HepG2 (cell line): ENCODE measurements around the gene CAMTA1. TPM values are rescaled to one million over a fixed set of nuclear protein-coding genes. Genes with fewer than 3 reads are reported as not detected.

ENCODE experiments used
- AGO1 ChIP-seq: fragments of 200-400 bp; formaldehyde crosslinking; IDR thresholded peaks from 2 replicates; pipeline ENCODE4 v1.6.1; 2017; ENCODE audit warnings: mild to moderate bottlenecking, low read depth, low read length, moderate library complexity; ENCODE audit not compliant: poor library complexity, severe bottlenecking
- ATF6 ChIP-seq: sonication (generic); formaldehyde crosslinking; conservative IDR thresholded peaks from 2 replicates; pipeline ENCODE4 v1.4.0; 2020; ENCODE audit warnings: missing genetic modification reagents
- ATRX ChIP-seq: sonication (generic); formaldehyde crosslinking; IDR thresholded peaks from 2 replicates; pipeline ENCODE4 v1.4.0; 2020; ENCODE audit warnings: missing genetic modification reagents, borderline replicate concordance
- CHD4 ChIP-seq: fragments of 200-600 bp; sonication (generic); IDR thresholded peaks from 2 replicates; pipeline ENCODE4 v1.7.0; 2017; ENCODE audit warnings: mild to moderate bottlenecking, low read length, borderline replicate concordance
- DR1 ChIP-seq: sonication (generic); formaldehyde crosslinking; IDR thresholded peaks from 2 replicates; pipeline ENCODE4 v1.8.0; 2021; ENCODE audit warnings: mild to moderate bottlenecking, missing genetic modification reagents, inconsistent platforms
- ETS1 ChIP-seq: sonication (generic); formaldehyde crosslinking; IDR thresholded peaks from 2 replicates; pipeline ENCODE4 v1.4.0; 2020; ENCODE audit warnings: missing genetic modification reagents
- HNRNPL ChIP-seq: fragments of 200-400 bp; formaldehyde crosslinking; IDR thresholded peaks from 2 replicates; pipeline ENCODE4 v1.6.1; 2017; ENCODE audit warnings: mild to moderate bottlenecking, low read depth, low read length
- LRRFIP1 ChIP-seq: sonication (generic); formaldehyde crosslinking; conservative IDR thresholded peaks from 2 replicates; pipeline ENCODE4 v1.4.0; 2020; ENCODE audit warnings: missing genetic modification reagents
- MXD3 ChIP-seq: IDR thresholded peaks from 2 replicates; pipeline ENCODE4 v1.6.1; 2016; ENCODE audit warnings: mild to moderate bottlenecking, missing biosample characterization, missing genetic modification reagents
- RERE ChIP-seq: IDR thresholded peaks from 2 replicates; pipeline ENCODE4 v1.6.1; 2016; ENCODE audit warnings: low read depth, missing genetic modification reagents, missing compliant biosample characterization
- TARDBP ChIP-seq: sonication (generic); formaldehyde crosslinking; IDR thresholded peaks from 2 replicates; pipeline ENCODE4 v1.8.0; 2022; ENCODE audit warnings: mild to moderate bottlenecking, missing genetic modification reagents
- YEATS4 ChIP-seq: sonication (generic); formaldehyde crosslinking; IDR thresholded peaks from 2 replicates; pipeline ENCODE4 v1.4.0; 2020; ENCODE audit warnings: missing genetic modification reagents, borderline replicate concordance
- ZBTB7A ChIP-seq: sonication (generic); formaldehyde crosslinking; IDR thresholded peaks from 2 replicates; pipeline ENCODE4 v1.8.0; 2022; ENCODE audit warnings: mild to moderate bottlenecking, missing genetic modification reagents
- ZMYM3 ChIP-seq: sonication (generic); formaldehyde crosslinking; IDR thresholded peaks from 2 replicates; pipeline ENCODE4 v1.5.1; 2020; ENCODE audit warnings: mild to moderate bottlenecking, missing genetic modification reagents
- ZNF552 ChIP-seq: sonication (generic); formaldehyde crosslinking; IDR thresholded peaks from 2 replicates; pipeline ENCODE4 v1.9.0; 2022; ENCODE audit warnings: missing genetic modification reagents, mild to moderate bottlenecking, borderline replicate concordance
- ZNF678 ChIP-seq: sonication (generic); formaldehyde crosslinking; IDR thresholded peaks from 2 replicates; pipeline ENCODE4 v1.4.0; 2020; ENCODE audit warnings: mild to moderate bottlenecking, missing genetic modification reagents
- polyA plus RNA-seq, 8 experiments: library from polyadenylated mRNA; depleted of rRNA in 3 of 8; stranded (reverse) in 7 of 8; unstranded in 1 of 8; fragments of >200 nt; fragmentation: Illumina TruSeq in 4 of 8; extraction: Trizol in 4 of 8; gene quantifications; 2 replicates each; pipeline versions ENCODE4 v1.2.1 to v1.2.3, GENCODE V29; 2011 to 2016; ENCODE audit warnings: low read depth in 4 of 8, missing spikeins in 1 of 8, mixed read lengths in 1 of 8; ENCODE audit not compliant: insufficient read depth in 1 of 8
- total RNA-seq, 5 experiments: library from RNA; depleted of rRNA; stranded (reverse); fragments of >200 nt; fragmentation: Illumina TruSeq; extraction: Trizol; gene quantifications; 2 replicates each; pipeline ENCODE4 v1.2.3, GENCODE V29; 2016; ENCODE audit warnings: low read depth in 1 of 5

CAMTA1 gene
- total and polyA plus RNA-seq, 2 of the 13 experiments (the other 11 are each of a cell fraction or from before 2014, with no cell fraction given), result 25.0 to 36.4 TPM

GRCh38 chr1:7680207-7680954 is 895.1 kb downstream of the CAMTA1 start (continued):
- no peak for TF ChIP-seq LRRFIP1 (CRISPR knock-in tag)
- TF ChIP-seq ZMYM3 (CRISPR knock-in tag), result no peak
- no peak for TF ChIP-seq HNRNPL
- peak; percentile 3 for TF ChIP-seq AGO1
- peak; percentile 74; the same call in 1 of the 2 replicates for TF ChIP-seq ETS1 (CRISPR knock-in tag)
- no peak for TF ChIP-seq ATRX (CRISPR knock-in tag)
- TF ChIP-seq TARDBP (CRISPR knock-in tag), result peak; percentile 69; the same call in 1 of the 2 replicates
- TF ChIP-seq ATF6 (CRISPR knock-in tag), result no peak
- TF ChIP-seq ZNF678, result no peak; the same call in 1 of the 2 replicates
- TF ChIP-seq RERE (CRISPR knock-in tag), result no peak
- TF ChIP-seq CHD4, result no peak
- TF ChIP-seq ZNF552 (CRISPR knock-in tag), result no peak
- TF ChIP-seq ZBTB7A (CRISPR knock-in tag), result peak; percentile 1; the same call in 1 of the 2 replicates
- TF ChIP-seq YEATS4, result peak; percentile 72
- no peak for TF ChIP-seq DR1 (CRISPR knock-in tag)
- no peak; the same call in 1 of the 2 replicates for TF ChIP-seq MXD3 (CRISPR knock-in tag)
